GM20000 (cell line): ENCODE data around the gene SLC6A6.

Source experiments
- DNase-seq: peaks from one replicate; pipeline ENCODE4 v3.0.0; 2012; ENCODE audit warnings: low spot score
- CTCF ChIP-seq: IDR thresholded peaks from 2 replicates; pipeline ENCODE4 v1.5.1; 2012; ENCODE audit warnings: mild to moderate bottlenecking, control low read depth; ENCODE audit errors: extremely low read depth, missing control alignments

Gene SLC6A6

GRCh38 chr3:14457999-14458398 is 55.6 kb downstream of the SLC6A6 start:
- no peak for DNase-seq
- TF ChIP-seq CTCF, result no peak

- DNase-seq, result no peak
- no peak for TF ChIP-seq CTCF
Measured at GRCh38 chr3:14458434-14459275, 56.2 kb downstream of the SLC6A6 start.

- DNase-seq, result no peak
- no peak for TF ChIP-seq CTCF
Measured at GRCh38 chr3:14459384-14459783, 57.0 kb downstream of the SLC6A6 start.

- TF ChIP-seq CTCF, result no peak
- no peak for DNase-seq
Measured at GRCh38 chr3:14459787-14460186, 57.4 kb downstream of the SLC6A6 start.

- no peak for DNase-seq
Measured at GRCh38 chr3:14460342-14461005, 58.1 kb downstream of the SLC6A6 start.

GRCh38 chr3:14461006-14461747 is 58.8 kb downstream of the SLC6A6 start:
- no peak for DNase-seq
- no peak for TF ChIP-seq CTCF

More at GRCh38 chr3:14460342-14461005, 58.1 kb downstream of the SLC6A6 start:
- TF ChIP-seq CTCF, result no peak

- TF ChIP-seq CTCF, result peak; percentile 81
- DNase-seq, result peak; percentile 61
Measured at GRCh38 chr3:14461748-14462324, 59.4 kb downstream of the SLC6A6 start.
